Adrenal gland (tissue), 5 donors: ENCODE measurements around the gene YAF2.

Experiments used
- CTCF ChIP-seq, 6 experiments: fragments of 450-650 bp in 4 of 6; fragments of 200-600 bp in 2 of 6; sonication (generic) in 1 of 6; IDR thresholded peaks; 1 replicate in 5 of 6; 2 replicates in 1 of 6; pipeline versions ENCODE4 v1.5.1 to v1.8.0; 2016 to 2021; ENCODE audit warnings: antibody characterized with exemption in 6 of 6, mild to moderate bottlenecking in 2 of 6, moderate library complexity in 1 of 6
- POLR2A ChIP-seq, 2 donors: fragments of 450-650 bp; IDR thresholded peaks; one replicate each; pipeline ENCODE4 v1.6.1; 2017; ENCODE audit warnings: antibody characterized with exemption in 2 of 2, mild to moderate bottlenecking in 2 of 2, moderate library complexity in 1 of 2
- donor health status: DM: no; HTN: no; CAD: no.

GRCh38 chr12:42143452-42144157, 94.4 kb downstream of the YAF2 start:
- TF ChIP-seq CTCF (IDR thresholded peaks at IDR 0.05) (no peak), POLR2A (IDR thresholded peaks at IDR 0.05) (no peak)
